Naive thymus-derived CD4-positive, alpha-beta T cell (primary cell): Measurements from ENCODE around the gene AK2. TPM values are rescaled to one million over a fixed set of nuclear protein-coding genes. Genes with fewer than 3 reads are reported as not detected.
"Not testable (repeated sequence)": the region's sequence is repeated elsewhere in the genome, so short reads cannot be mapped to it uniquely, and the experiment has no call there.

Source experiments
- ATAC-seq: fragments of 150-1000 bp; cut with Tn5 transposase; 2 replicates; pipeline ENCODE4 v1.10.0; 2021; ENCODE audit warnings: mild to moderate bottlenecking, moderate library complexity
- CTCF ChIA-PET: fragments of 350-600 bp; sonication (Branson Sonifier 250); formaldehyde crosslinking; loops from one replicate; lab custom pipeline; 2021; ENCODE audit warnings: antibody characterized with exemption; lab: Charles Lee
- POLR2A ChIA-PET: fragments of 350-600 bp; sonication (Branson Sonifier 250); formaldehyde crosslinking; loops from one replicate; lab custom pipeline; 2021; ENCODE audit warnings: antibody characterized with exemption, inconsistent platforms; lab: Charles Lee
- DNase-seq, 9 donors: peaks; one replicate each; pipeline versions ENCODE4 v3.0.0 to v3.0.0-alpha.2; 2020 to 2022; ENCODE audit warnings: mixed read lengths in 1 of 9
- H3K27ac ChIP-seq: one replicate; pipeline ENCODE4 v1.7.0; 2013; ENCODE audit warnings: mild to moderate bottlenecking, low read depth, low read length, moderate library complexity
- H3K27me3 ChIP-seq, 2 donors: one replicate each; pipeline ENCODE4 v1.7.0; 2013; ENCODE audit warnings: low read length in 2 of 2, mild to moderate bottlenecking in 2 of 2, moderate library complexity in 2 of 2; ENCODE audit not compliant: control insufficient read depth in 2 of 2, insufficient read depth in 2 of 2
- H3K36me3 ChIP-seq, 3 experiments: 1 replicate in 2 of 3; 2 replicates in 1 of 3; pipeline ENCODE4 v1.7.0; 2013; ENCODE audit warnings: low read length in 3 of 3, mild to moderate bottlenecking in 3 of 3, moderate library complexity in 1 of 3; ENCODE audit not compliant: insufficient read depth in 3 of 3, control insufficient read depth in 2 of 3
- H3K4me1 ChIP-seq, 2 donors: one replicate each; pipeline ENCODE4 v1.7.0; 2013; ENCODE audit warnings: low read length in 2 of 2, mild to moderate bottlenecking in 2 of 2, moderate library complexity in 1 of 2; ENCODE audit not compliant: control insufficient read depth in 2 of 2, insufficient read depth in 2 of 2
- H3K4me3 ChIP-seq: 2 replicates; pipeline ENCODE4 v1.7.0; 2013; ENCODE audit warnings: mild to moderate bottlenecking, low read length
- H3K9me3 ChIP-seq, 3 experiments: 1 replicate in 2 of 3; 2 replicates in 1 of 3; pipeline ENCODE4 v1.7.0; 2013; ENCODE audit warnings: low read length in 3 of 3; ENCODE audit not compliant: control insufficient read depth in 2 of 3
- H3K27ac Mint-ChIP-seq, 9 donors: one replicate each; pipeline ENCODE4 v1.8.0; 2020 to 2022; ENCODE audit warnings: mixed read lengths in 9 of 9, mild to moderate bottlenecking in 8 of 9, moderate library complexity in 5 of 9, inconsistent platforms in 2 of 9
- H3K27me3 Mint-ChIP-seq, 5 donors: one replicate each; pipeline ENCODE4 v1.8.0; 2021 to 2022; ENCODE audit warnings: mixed read lengths in 5 of 5, mild to moderate bottlenecking in 1 of 5
- H3K36me3 Mint-ChIP-seq, 5 donors: one replicate each; pipeline ENCODE4 v1.8.0; 2020 to 2022; ENCODE audit warnings: mixed read lengths in 5 of 5, mild to moderate bottlenecking in 3 of 5, inconsistent platforms in 1 of 5
- H3K4me1 Mint-ChIP-seq, 7 donors: one replicate each; pipeline ENCODE4 v1.8.0; 2020 to 2022; ENCODE audit warnings: mixed read lengths in 7 of 7, mild to moderate bottlenecking in 3 of 7, inconsistent platforms in 1 of 7
- H3K4me3 Mint-ChIP-seq, 10 donors: one replicate each; pipeline ENCODE4 v1.8.0; 2020 to 2022; ENCODE audit warnings: mild to moderate bottlenecking in 10 of 10, mixed read lengths in 10 of 10, moderate library complexity in 6 of 10, inconsistent platforms in 2 of 10
- H3K9me3 Mint-ChIP-seq, 11 donors: one replicate each; pipeline ENCODE4 v1.8.0; 2020 to 2022; ENCODE audit warnings: mixed read lengths in 11 of 11, mild to moderate bottlenecking in 4 of 11, inconsistent platforms in 1 of 11, moderate library complexity in 1 of 11
- intact Hi-C, 2 donors: fragments of 100-400 bp; cut with micrococcal nuclease; formaldehyde crosslinking; loops; one replicate each; pipeline ENCODE4 v1.15.1; 2023
- polyA plus RNA-seq, 2 donors: library from polyadenylated mRNA; unstranded; fragments of 300-500 nt; fragmentation: Illumina TruSeq; gene quantifications; one replicate each; pipeline ENCODE4 v1.2.3, GENCODE V29; 2021
- total RNA-seq, 6 experiments: library from RNA in 5 of 6; stranded (reverse) in 5 of 6; gene quantifications; 1 replicate in 5 of 6; 2 replicates in 1 of 6; pipeline ENCODE4 v1.2.3 and lab custom pipeline; 2021 to 2026

The AK2 gene
- total and polyA plus RNA-seq, 7 experiments from 2014 or later: 53.8 to 219 (median 97.4) TPM

- no peak for DNase-seq
- H3K9me3 ChIP-seq: no peaks in the 10 kb centered on the region
- no peak overlapping the region for H3K27ac Mint-ChIP-seq
- ATAC-seq: no peak
- H3K4me1 Mint-ChIP-seq: peaks cover 54 to 77% (median 72%) of the 10 kb centered on the region in 7 donors
- peaks cover 4 to 20% of the 10 kb centered on the region in 2 donors for H3K4me1 ChIP-seq
- H3K4me3 Mint-ChIP-seq: no peak overlapping the region
- no peaks in the 10 kb centered on the region for H3K27me3 ChIP-seq
- ChIA-PET CTCF (interaction anchor here (0.6 kb wide), 1 partner anchor 1752 kb away, joined by 3 read pairs; no protein-coding TSS in a partner anchor), POLR2A (interaction anchor here (0.6 kb wide), 1 partner anchor 1976 kb away, joined by 3 read pairs; no protein-coding TSS in a partner anchor)
- no peak overlapping the region for H3K27ac ChIP-seq
- H3K36me3 Mint-ChIP-seq: peaks cover 0 to 33% (median 15%) of the 10 kb centered on the region in 5 donors
- H3K9me3 Mint-ChIP-seq: no peaks in the 10 kb centered on the region
- intact Hi-C loops: no loop called here
- no peak overlapping the region for H3K4me3 ChIP-seq
- peaks cover 0 to 10% (median 0%) of the 10 kb centered on the region in 3 experiments for H3K36me3 ChIP-seq
- H3K27me3 Mint-ChIP-seq: no peaks in the 10 kb centered on the region
These were observed 6.1 kb downstream of the AK2 start for GRCh38 chr1:33030575-33030974.

DNA sequence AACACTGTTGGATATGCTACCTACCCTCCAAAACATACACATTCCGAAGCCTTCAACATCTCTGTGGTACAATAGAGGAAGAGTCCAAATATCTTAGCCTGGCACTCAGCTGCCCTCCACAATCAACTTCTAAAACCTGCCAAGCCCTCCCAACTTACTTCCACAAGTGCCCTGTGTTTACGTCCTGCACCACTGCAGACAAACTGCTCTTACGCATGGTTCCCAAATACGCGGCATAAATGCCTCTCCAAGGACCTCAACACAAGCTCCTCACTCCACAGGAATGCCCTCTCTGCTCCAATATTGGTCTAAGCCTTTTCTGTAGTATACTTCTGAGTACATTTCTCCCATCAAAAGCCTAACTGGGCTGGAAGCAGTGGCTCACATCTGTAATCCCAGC is 6.8 kb downstream of the AK2 start:
- peaks cover 0 to 10% (median 0%) of the 10 kb centered on the region in 3 experiments for H3K36me3 ChIP-seq
- ATAC-seq: no peak
- peaks cover 0 to 14% of the 10 kb centered on the region in 2 donors for H3K4me1 ChIP-seq
- H3K36me3 Mint-ChIP-seq: peaks cover 0 to 33% (median 15%) of the 10 kb centered on the region in 5 donors
- H3K27ac ChIP-seq: no peak overlapping the region
- H3K27me3 Mint-ChIP-seq: no peaks in the 10 kb centered on the region
- POLR2A ChIA-PET: no interaction called here
- intact Hi-C loops: no loop called here
- peaks cover 49 to 78% (median 68%) of the 10 kb centered on the region in 7 donors for H3K4me1 Mint-ChIP-seq
- H3K27me3 ChIP-seq: no peaks in the 10 kb centered on the region
- H3K9me3 Mint-ChIP-seq: no peaks in the 10 kb centered on the region
- H3K4me3 Mint-ChIP-seq: peak overlapping the region in 1 of 10 donors; percentile 9
- DNase-seq: no peak
- H3K4me3 ChIP-seq: no peak overlapping the region
- no peak overlapping the region for H3K27ac Mint-ChIP-seq
- no peaks in the 10 kb centered on the region for H3K9me3 ChIP-seq
- CTCF ChIA-PET: interaction anchor here (0.7 kb wide), 1 partner anchor 207 kb away, joined by 3 read pairs; no protein-coding TSS in a partner anchor

- H3K36me3 ChIP-seq: peaks cover 0 to 13% (median 0%) of the 10 kb centered on the region in 3 experiments
- DNase-seq (no peak), ATAC-seq (no peak)
- no peaks in the 10 kb centered on the region for H3K9me3 Mint-ChIP-seq
- H3K27me3 Mint-ChIP-seq: no peaks in the 10 kb centered on the region
- intact Hi-C loops: no loop called here
- H3K4me1 ChIP-seq: peaks cover 0 to 9% of the 10 kb centered on the region in 2 donors
- H3K36me3 Mint-ChIP-seq: peaks cover 0 to 29% (median 15%) of the 10 kb centered on the region in 5 donors
- ChIA-PET CTCF (interaction anchor here (0.7 kb wide), 1 partner anchor 207 kb away, joined by 3 read pairs; no protein-coding TSS in a partner anchor), POLR2A (no interaction called here)
- no peaks in the 10 kb centered on the region for H3K27me3 ChIP-seq
- H3K27ac ChIP-seq: no peak overlapping the region
- H3K4me3 ChIP-seq: no peak overlapping the region
- H3K4me3 Mint-ChIP-seq: no peak overlapping the region
- no peaks in the 10 kb centered on the region for H3K9me3 ChIP-seq
- peak overlapping the region in 1 of 9 donors; percentile 24 for H3K27ac Mint-ChIP-seq
- peaks cover 45 to 78% (median 62%) of the 10 kb centered on the region in 7 donors for H3K4me1 Mint-ChIP-seq
These were observed 7.5 kb downstream of the AK2 start for GRCh38 chr1:33029209-33029608.

DNA sequence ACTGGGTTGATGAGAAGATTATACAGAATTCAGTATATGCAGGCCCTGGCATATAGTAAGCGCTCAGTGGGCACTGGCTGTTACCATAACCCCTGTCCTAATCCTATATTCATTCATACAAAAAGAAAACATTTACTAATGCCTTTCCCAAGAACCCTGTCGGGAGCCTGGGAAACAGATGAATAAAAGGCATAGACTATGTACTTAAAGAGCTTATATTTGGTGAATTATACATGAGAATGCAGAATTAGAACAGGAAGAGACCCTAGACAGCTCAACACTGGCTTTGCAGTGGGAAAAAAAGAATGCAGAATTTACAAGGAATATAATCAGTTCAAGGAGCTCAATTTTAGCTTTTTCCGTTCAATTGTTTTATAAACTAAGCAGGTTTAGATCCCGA is 10.9 kb downstream of the AK2 start:
- no peaks in the 10 kb centered on the region for H3K27me3 Mint-ChIP-seq
- H3K27ac Mint-ChIP-seq: no peak overlapping the region
- intact Hi-C loops: no loop called here
- peaks cover 5 to 34% (median 25%) of the 10 kb centered on the region in 5 donors for H3K36me3 Mint-ChIP-seq
- peaks cover 18 to 72% (median 32%) of the 10 kb centered on the region in 7 donors for H3K4me1 Mint-ChIP-seq
- Histone ChIP-seq H3K9me3 (no peaks in the 10 kb centered on the region), H3K27ac (no peak overlapping the region), H3K36me3 (peaks cover 11 to 45% (median 12%) of the 10 kb centered on the region in 3 experiments), H3K27me3 (no peaks in the 10 kb centered on the region), H3K4me1 (no peaks in the 10 kb centered on the region), H3K4me3 (no peak overlapping the region)
- no peak for DNase-seq
- H3K9me3 Mint-ChIP-seq: no peaks in the 10 kb centered on the region
- H3K4me3 Mint-ChIP-seq: no peak overlapping the region
- no peak for ATAC-seq
- ChIA-PET CTCF (interaction anchor here (0.7 to 1.1 kb wide), 2 partner anchors 70 to 199 kb away, joined by 3 to 4 read pairs; no protein-coding TSS in a partner anchor), POLR2A (no interaction called here)

DNA sequence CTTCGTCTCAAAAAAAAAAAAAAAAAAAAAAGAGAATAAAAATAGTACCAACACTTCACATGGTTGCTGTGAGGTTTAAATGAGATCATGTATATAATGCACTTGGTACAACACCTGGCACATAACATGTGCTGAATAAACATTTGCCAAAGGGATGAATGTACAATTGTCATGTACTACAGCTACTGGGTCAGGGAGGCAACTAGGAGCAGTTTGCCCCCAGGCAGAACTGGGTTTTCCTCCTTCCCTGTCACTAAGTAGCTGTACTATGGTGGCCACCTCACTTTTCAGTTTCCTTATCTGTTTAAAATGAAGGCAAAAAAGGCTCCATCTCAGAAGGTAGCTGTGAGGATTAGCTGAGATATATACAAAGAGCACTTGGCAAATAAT is 11.5 kb downstream of the AK2 start:
- Histone ChIP-seq H3K27ac (no peak overlapping the region), H3K4me1 (no peaks in the 10 kb centered on the region), H3K27me3 (no peaks in the 10 kb centered on the region), H3K4me3 (no peak overlapping the region), H3K36me3 (peaks cover 11 to 51% (median 12%) of the 10 kb centered on the region in 3 experiments), H3K9me3 (no peaks in the 10 kb centered on the region)
- intact Hi-C loops: no loop called here
- peak overlapping the region in 1 of 9 donors; percentile 18 for H3K27ac Mint-ChIP-seq
- peaks cover 5 to 39% (median 25%) of the 10 kb centered on the region in 5 donors for H3K36me3 Mint-ChIP-seq
- DNase-seq: no peak
- POLR2A ChIA-PET: no interaction called here
- H3K27me3 Mint-ChIP-seq: no peaks in the 10 kb centered on the region
- CTCF ChIA-PET: interaction anchor here (0.6 to 1.1 kb wide), 2 partner anchors 70 to 354 kb away, joined by 3 read pairs; no protein-coding TSS in a partner anchor
- no peak for ATAC-seq
- H3K4me3 Mint-ChIP-seq: peak overlapping the region in 1 of 10 donors; percentile 15
- H3K9me3 Mint-ChIP-seq: no peaks in the 10 kb centered on the region
- peaks cover 15 to 69% (median 27%) of the 10 kb centered on the region in 7 donors for H3K4me1 Mint-ChIP-seq

DNA sequence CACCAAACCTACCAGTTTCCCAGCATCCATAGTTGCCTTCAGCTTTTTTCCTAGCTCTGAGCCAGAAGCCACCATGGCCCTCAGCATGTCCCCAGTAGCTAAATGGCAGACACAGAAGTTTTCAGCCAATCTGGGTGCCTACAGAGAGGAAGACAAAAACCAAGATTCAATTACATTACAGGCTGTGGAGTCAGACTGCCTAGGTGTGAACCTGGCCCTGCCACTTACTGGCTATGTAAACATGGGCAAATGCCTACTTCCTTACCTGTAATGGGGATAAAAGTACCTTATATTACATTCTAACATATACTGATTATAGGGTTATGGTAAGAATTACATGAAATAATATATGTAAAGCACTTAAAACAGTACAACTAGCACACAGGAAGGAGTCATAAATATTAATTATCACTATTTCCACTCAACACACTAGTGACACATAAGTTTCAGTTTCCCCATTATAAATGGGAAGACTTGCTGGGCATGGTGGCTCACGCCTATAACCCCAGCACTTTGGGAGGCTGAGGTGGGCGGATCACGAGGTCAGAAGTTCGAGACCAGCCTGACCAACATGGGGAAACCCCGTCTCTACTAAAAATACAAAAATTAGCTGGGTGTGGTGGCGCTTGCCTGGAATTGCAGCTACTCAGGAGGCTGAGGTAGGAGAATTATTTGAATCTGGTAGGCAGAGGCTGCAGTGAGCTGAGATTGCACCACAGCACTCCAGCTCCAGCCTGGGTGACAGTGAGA is 12.1 kb downstream of the AK2 start:
- H3K27me3 ChIP-seq, H3K4me1 ChIP-seq, H3K27me3 Mint-ChIP-seq, H3K9me3 ChIP-seq, H3K27ac ChIP-seq, H3K9me3 Mint-ChIP-seq, H3K4me3 ChIP-seq, intact Hi-C loops: not testable (repeated sequence)
- ChIA-PET CTCF (interaction anchor here (0.6 to 1.1 kb wide), 2 partner anchors 71 to 353 kb away, joined by 3 read pairs; no protein-coding TSS in a partner anchor), POLR2A (interaction anchor here (0.7 kb wide), 1 partner anchor 36 kb away, joined by 3 read pairs; no protein-coding TSS in a partner anchor)
- peaks cover 5 to 41% (median 22%) of the 10 kb centered on the region in 5 donors for H3K36me3 Mint-ChIP-seq
- H3K4me3 Mint-ChIP-seq: peak overlapping the region in 1 of 10 donors; percentile 20
- peak; percentile 31 for ATAC-seq
- peak overlapping the region in 2 of 9 donors; percentile 16 to 60 for H3K27ac Mint-ChIP-seq
- peaks cover 10 to 63% (median 22%) of the 10 kb centered on the region in 7 donors for H3K4me1 Mint-ChIP-seq
- peaks cover 11 to 55% (median 12%) of the 10 kb centered on the region in 3 experiments for H3K36me3 ChIP-seq
- DNase-seq: peak in 1 of 9 donors; percentile 75
